Suppressor macrophage (primary cell): ENCODE measurements around the gene RXRA.

Experiments used
- DNase-seq, 4 experiments: peaks; one replicate each; pipeline ENCODE4 v3.0.0-alpha.2; 2020 to 2022

RXRA gene

DNA sequence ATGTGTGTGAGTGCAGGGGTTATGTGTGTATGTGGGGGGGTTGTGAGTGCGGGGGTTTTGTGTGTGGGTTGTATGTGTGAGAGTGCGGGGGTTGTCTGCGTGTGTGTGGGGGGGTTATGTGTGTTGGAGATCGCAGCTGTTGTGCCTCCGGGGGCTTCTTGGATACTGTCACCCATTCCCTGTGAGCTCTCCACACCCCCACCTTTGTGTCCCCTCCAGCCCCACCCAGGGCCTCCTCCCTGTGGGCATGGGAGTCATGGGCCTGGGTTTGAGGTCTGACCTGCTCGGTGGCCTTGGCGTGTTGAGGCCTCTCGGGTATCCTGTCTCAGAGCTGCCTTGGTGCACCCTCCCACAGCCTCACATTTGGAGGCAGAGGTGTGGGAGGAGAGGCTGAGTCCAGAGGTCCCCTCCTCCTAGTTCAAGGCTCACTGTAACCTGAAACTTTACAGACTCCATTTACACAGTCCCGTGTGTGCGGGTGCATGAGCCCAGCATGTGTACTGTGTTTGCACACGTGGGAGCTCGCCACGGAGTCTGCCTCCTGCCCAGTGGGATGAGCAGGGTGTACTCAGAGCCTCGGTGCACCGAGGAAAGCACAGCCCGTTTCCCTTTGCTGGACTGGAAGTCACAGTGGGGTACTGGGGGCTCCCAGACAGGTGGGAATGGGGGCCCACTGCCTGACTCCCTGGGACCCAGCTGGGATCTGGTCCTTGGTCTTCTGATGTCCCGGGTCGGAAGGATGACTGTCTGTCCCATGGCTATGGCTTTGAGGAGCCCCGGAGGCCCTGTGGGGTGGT lies 43.4 kb downstream of the RXRA start:
- DNase-seq: no peak

- DNase-seq: no peak
Observed at GRCh38 chr9:134370213-134370492, 43.9 kb downstream of the RXRA start.

- no peak for DNase-seq
Observed at GRCh38 chr9:134370638-134371037, 44.4 kb downstream of the RXRA start.

GRCh38 chr9:134371731-134372130 lies 45.5 kb downstream of the RXRA start:
- DNase-seq: peak; percentile 98 to 100 (median 99)

DNA sequence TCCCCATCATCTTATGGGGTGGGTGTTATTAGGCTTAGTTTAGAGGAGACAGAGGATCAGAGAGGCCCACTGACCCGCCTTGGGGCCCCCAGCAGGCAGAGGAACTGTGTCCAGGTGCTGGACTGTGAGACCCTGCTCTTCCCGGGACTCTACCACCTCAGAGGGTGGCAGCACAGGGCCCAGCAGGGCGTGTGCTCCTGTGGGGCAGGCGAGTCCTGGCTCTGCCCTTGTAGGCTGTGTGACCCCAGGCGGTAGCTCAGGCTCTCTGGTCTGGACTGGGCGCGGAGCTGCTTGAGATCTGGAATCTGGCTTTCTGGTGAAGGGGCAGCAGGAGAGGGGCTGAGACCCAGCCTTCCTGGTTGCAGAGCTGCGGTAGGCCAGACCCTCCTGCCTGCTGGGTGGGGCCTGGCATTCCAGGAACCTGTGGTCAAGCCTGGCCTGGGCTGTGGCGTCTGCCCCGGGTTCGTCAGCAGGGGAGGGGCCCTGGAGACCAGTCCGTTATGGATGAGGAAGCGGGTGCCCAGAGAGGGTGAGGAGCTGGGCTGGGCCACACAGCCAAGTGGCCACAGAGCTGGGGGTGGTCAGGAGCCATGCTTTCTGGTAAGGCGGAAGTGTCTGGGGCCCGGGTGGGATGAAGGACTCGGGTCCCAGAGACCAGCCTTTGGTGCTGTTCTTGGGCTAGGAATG lies 46.5 kb downstream of the RXRA start:
- peak; percentile 96 to 98 (median 97) for DNase-seq

DNA sequence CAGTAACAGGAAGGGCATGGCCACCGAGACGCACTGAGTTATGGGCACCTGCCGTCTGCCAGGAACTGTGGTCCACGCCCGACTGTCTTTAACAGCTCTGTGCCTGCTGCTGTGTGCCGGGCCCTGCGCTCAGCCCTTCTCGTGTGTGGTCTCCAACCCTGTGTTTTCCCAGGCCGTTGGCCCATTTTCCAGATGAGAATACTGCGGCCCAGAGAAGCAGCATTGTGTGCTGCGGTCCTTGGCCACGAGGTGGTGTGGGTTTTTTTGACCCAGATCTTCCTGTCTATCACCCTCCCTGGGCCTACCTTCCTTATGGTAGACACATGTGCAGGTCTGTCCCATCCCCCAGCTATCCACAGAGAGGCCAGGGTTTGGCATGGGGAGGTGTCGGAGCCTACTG lies 47.0 kb downstream of the RXRA start:
- DNase-seq: peak; percentile 51 to 67 (median 60)

- DNase-seq: no peak
Observed at GRCh38 chr9:134373953-134374300, 47.7 kb downstream of the RXRA start.

DNA sequence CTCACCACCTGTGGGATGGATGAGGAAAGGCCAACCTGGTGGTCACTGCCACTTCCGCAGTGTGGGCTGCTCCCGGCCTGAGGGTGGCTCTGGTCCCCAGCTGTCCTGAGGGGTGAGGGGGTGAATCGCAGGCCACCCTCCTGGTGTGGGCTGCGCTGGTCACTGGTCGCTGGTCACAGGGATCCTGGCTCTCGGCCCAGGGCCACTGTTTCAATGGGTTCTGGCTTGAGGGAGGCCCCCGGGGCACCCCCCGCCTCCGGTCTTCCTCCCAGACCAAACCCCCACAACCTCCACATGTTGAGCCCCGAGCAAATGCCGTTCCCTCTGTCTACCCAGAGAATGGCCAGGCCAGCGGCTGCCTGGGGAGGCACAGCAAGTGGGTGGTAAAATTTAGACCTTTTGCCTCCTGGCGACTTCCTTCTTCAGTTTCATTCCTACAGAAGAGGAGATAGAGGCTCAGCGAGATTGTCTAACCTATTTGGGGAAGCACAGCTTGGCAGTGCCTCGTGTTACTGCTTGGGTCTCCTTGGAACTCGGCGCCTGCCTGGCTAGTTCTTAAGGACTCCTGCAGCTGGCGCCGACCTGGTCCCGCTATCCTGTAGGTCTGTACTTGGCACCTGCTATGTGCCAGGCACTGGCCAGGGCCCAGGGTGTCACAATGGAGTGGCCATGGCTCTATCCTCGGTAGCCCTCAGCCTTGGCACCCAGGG lies 48.2 kb downstream of the RXRA start:
- peak; percentile 88 to 95 (median 94) for DNase-seq

- peak in 3 of 4 experiments; percentile 52 to 72 (median 65) for DNase-seq
Observed at GRCh38 chr9:134375011-134375390, 48.7 kb downstream of the RXRA start.

GRCh38 chr9:134375430-134376385 lies 49.5 kb downstream of the RXRA start:
- DNase-seq: peak in 3 of 4 experiments; percentile 57 to 75 (median 73)

DNA sequence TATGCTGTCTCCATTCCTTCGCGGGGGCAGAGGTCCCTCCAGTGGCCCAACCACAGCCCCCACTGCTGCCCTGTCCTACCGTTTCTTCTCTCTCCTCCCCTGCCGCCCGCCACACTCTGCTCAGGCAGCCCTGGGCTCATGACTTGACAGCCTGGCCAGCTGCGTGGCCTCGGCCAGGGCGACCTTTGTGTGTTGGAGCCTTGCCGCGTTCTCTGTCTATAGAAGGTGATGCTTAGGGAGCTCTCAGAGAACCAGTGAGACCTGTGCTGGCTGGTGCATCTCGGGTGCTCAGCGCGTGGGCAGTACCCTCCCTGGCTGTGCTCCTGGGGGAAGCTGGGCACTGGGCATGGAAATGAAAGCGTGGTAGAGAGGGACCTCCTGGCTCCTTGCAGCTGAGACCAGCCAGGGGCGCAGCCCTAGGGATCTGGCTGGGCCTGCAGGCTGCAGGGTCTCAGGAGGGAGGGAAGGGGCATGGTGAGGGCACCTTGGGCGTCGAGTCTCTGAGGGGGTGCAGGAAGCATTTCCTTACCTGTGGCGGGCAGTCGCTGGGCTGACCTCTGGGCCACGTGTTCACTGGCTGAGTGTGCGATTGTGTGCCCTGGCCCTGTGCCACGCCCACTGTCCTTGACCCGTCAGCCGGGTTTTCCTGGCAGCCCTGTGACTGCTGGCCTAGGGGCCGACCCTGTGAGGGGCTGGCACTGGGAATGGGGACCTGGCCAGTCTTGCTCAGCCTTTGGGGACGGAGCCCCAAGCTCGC lies 50.3 kb downstream of the RXRA start:
- peak in 1 of 4 experiments; percentile 29 for DNase-seq

DNA sequence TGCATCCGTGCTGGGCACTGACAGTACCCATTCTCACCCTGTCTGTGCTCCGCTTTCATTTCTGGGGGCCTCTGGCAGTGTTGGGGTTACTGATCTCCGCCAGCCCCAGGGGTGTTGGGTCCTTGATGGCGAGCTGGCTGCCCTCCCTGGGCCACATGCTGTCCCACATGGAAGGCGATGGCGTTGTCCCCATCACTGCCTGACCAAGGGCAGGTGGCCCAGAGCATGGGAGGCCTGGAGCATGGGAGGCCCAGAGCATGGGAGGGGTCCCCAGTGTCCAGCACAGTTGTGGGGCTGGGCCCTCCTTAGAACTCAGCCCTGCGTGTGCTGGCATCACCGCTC lies 50.9 kb downstream of the RXRA start:
- DNase-seq: no peak

DNA sequence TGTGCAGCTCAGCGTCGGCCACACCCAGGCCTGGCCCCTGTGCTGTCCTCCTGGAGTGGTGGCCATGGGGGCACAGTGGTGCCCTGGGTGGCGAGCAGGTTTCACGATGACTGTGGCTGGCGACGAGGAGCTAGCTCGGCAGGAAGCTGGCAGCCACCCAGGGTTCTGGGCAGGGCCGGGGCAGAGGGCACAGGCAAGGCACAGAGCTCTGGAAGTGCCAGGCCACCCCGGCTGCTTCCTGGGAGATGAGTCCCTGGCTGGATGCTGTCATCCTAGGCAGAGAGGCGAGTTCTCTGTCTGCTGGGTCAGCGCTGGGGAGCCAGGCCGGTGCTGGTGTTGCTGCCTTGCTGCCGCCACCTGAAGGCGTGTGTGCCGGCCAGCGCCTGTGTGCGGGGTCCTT lies 51.7 kb downstream of the RXRA start:
- peak; percentile 58 to 74 (median 66) for DNase-seq

DNA sequence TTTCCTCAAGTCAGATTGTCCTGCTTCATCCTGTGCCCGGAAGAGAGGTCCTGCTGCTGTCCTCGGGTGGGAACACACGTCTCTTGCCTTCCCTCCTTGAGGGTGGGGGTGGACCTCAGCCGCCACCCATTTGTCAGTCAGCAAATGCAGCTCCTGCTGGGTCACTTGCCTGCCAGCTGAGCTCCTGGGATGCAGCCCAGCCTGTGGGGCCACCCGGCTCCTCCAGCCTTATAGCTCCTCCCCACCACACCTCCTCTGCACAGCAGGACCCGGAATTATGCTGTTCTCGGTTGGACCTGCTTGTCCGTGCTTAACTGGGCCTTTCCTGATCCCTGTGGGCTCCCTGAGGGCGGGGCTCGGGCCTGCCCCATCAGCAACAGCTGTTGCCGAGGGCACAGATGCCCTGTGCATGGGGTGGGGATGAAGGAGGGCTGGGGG lies 52.7 kb downstream of the RXRA start:
- no peak for DNase-seq

DNA sequence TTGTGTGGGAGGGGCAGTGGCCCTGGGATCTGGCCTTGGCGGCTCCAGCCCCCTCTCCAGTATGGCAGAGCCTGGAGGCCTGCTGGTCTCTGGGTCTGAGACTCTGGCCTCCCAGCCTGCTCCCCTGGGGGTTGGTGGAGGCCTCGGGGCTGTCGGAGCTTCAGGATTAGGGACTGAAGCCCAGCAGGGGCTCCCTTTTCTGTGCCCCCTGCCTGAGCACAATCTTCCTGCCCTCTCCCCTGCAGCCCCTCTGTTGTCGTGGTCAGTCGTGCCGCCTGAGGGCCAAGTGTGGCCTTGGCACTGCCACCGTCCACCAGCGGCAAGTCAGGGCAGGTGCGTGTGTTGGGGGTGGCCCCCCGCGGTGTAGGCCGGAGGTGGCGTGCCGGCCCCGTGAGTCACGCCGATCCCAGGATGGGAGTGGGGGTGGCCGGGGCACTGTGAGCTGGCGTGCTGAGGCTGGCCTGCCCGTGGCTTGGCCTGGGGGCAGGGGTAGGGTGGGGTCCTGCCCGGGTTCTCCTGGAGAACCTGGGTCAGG lies 53.6 kb downstream of the RXRA start:
- no peak for DNase-seq

DNA sequence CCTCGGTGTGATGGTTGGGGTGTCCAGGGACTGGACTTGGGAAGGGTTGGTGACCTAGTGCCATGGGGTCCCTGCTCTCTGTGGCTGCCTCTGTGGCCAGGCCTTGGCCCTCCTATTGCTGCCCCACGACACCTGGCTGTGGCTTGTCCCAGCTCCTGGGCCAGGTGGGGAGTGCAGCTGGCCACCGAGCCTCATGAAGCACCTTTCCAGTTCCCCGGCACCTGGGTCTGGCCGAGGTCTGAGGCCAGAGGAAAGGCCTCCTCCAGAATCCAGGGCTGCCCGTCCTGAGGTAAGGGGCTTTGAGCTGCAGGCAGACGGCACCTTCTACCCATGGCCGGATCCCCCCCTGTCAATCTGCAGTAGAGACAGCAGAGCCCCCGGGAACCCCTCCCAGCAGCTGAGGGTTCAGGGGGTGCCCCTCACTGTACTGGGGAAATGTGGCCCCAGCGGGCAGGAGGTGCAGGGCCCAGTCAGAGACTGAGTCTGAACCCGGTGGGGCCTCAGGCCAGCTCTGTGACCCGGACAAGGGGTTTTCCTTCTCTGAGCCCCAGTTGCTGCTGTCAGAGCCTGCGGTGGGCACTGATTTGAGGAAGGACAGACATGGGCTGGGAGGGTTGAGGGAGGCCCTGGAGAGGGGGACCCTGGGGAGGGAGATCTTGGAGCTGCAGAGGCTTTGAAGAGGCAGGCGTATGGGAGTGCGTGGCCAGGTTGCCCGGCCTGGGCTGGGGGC lies 54.5 kb downstream of the RXRA start:
- DNase-seq: peak in 3 of 4 experiments; percentile 38 to 43 (median 41)

GRCh38 chr9:134381272-134381661 lies 55.0 kb downstream of the RXRA start:
- no peak for DNase-seq

GRCh38 chr9:134381671-134382516 lies 55.6 kb downstream of the RXRA start:
- peak in 3 of 4 experiments; percentile 38 to 74 (median 69) for DNase-seq

GRCh38 chr9:134382733-134383132 lies 56.5 kb downstream of the RXRA start:
- no peak for DNase-seq

GRCh38 chr9:134383148-134383547 lies 56.9 kb downstream of the RXRA start:
- DNase-seq: no peak
